PFSK-1 (cell line): ENCODE results near the gene THG1L.

ENCODE experiments used
- POLR2AphosphoS5 ChIP-seq: IDR thresholded peaks from 2 replicates; pipeline ENCODE4 v1.6.1; 2012; ENCODE audit warnings: low read depth, mild to moderate bottlenecking, control low read depth, low read length, moderate library complexity
- REST ChIP-seq, 2 experiments: IDR thresholded peaks; 2 replicates each; pipeline versions ENCODE4 v1.6.1 to v1.8.0; 2011 to 2012; ENCODE audit warnings: low read depth in 2 of 2, low read length in 2 of 2, control low read depth in 1 of 2, inconsistent platforms in 1 of 2, mild to moderate bottlenecking in 1 of 2, moderate library complexity in 1 of 2; ENCODE audit not compliant: insufficient read depth in 1 of 2
- SIN3A ChIP-seq: IDR thresholded peaks from 2 replicates; pipeline ENCODE4 v1.6.1; 2012; ENCODE audit warnings: mild to moderate bottlenecking, low read length, moderate library complexity, borderline replicate concordance; ENCODE audit not compliant: insufficient read depth
- TAF1 ChIP-seq: IDR thresholded peaks from 2 replicates; pipeline ENCODE4 v1.6.1; 2012; ENCODE audit warnings: low read length, control low read depth, borderline replicate concordance; ENCODE audit not compliant: insufficient read depth

- no peak for TF ChIP-seq TAF1
- TF ChIP-seq SIN3A, result no peak
- TF ChIP-seq REST (IDR thresholded peaks at IDR 0.05; ENCODE audit: insufficient read depth in 1 of 2, low read depth in 2 of 2, low read length in 2 of 2), result no peak
- no peak for TF ChIP-seq POLR2AphosphoS5
These were observed 334 bp upstream of the THG1L start for GRCh38 chr5:157730900-157731271.
